Skeletal muscle tissue (tissue), 4 donors: ENCODE measurements around the gene PAFAH1B2. TPM values are rescaled to one million over a fixed set of nuclear protein-coding genes. Genes with fewer than 3 reads are reported as not detected.
"Not testable (repeated sequence)": the region's sequence is repeated elsewhere in the genome, so short reads cannot be mapped to it uniquely, and the experiment has no call there.

Source experiments
- H3K27ac ChIP-seq: one replicate; pipeline ENCODE4 v1.7.0; 2013; ENCODE audit warnings: mild to moderate bottlenecking, low read depth, low read length, inconsistent platforms
- H3K27me3 ChIP-seq, 3 donors: one replicate each; pipeline ENCODE4 v1.7.0; 2013; ENCODE audit warnings: low read length in 3 of 3; ENCODE audit not compliant: control insufficient read depth in 3 of 3, insufficient read depth in 3 of 3
- H3K36me3 ChIP-seq, 3 donors: one replicate each; pipeline ENCODE4 v1.7.0; 2013; ENCODE audit warnings: low read length in 3 of 3; ENCODE audit not compliant: control insufficient read depth in 3 of 3, insufficient read depth in 3 of 3
- H3K4me1 ChIP-seq, 3 donors: one replicate each; pipeline ENCODE4 v1.7.0; 2013; ENCODE audit warnings: low read length in 3 of 3, mild to moderate bottlenecking in 3 of 3; ENCODE audit not compliant: control insufficient read depth in 3 of 3, insufficient read depth in 3 of 3
- H3K4me3 ChIP-seq, 3 donors: one replicate each; pipeline ENCODE4 v1.7.0; 2013; ENCODE audit warnings: low read length in 3 of 3
- H3K9ac ChIP-seq, 3 donors: one replicate each; pipeline ENCODE4 v1.7.0; 2013; ENCODE audit warnings: low read length in 3 of 3, mild to moderate bottlenecking in 3 of 3, moderate library complexity in 2 of 3, low read depth in 1 of 3
- H3K9me3 ChIP-seq, 3 donors: one replicate each; pipeline ENCODE4 v1.7.0; 2013; ENCODE audit warnings: low read length in 3 of 3; ENCODE audit not compliant: control insufficient read depth in 3 of 3
- total RNA-seq: library from RNA; depleted of rRNA; stranded (reverse); fragments of >200 nt; gene quantifications from one replicate; pipeline ENCODE4 v1.2.3, GENCODE V29; 2014
- donor health status: Osteomylitis.

PAFAH1B2 gene
- total RNA-seq, 1 donor from 2014 or later: 75.2 TPM

GRCh38 chr11:117127171-117127901, 16.8 kb upstream of the PAFAH1B2 start:
- H3K4me3 ChIP-seq: no peak overlapping the region
- no peak overlapping the region for H3K27ac ChIP-seq
- H3K4me1 ChIP-seq: no peaks in the 10 kb centered on the region
- peaks cover 0 to 3% (median 0%) of the 10 kb centered on the region in 3 donors for H3K27me3 ChIP-seq
- H3K9ac ChIP-seq: no peak overlapping the region
- no peaks in the 10 kb centered on the region for H3K9me3 ChIP-seq
- no peaks in the 10 kb centered on the region for H3K36me3 ChIP-seq

GRCh38 chr11:117128289-117128688, 15.8 kb upstream of the PAFAH1B2 start:
- H3K27me3 ChIP-seq: peaks cover 0 to 3% (median 0%) of the 10 kb centered on the region in 3 donors
- no peak overlapping the region for H3K27ac ChIP-seq
- no peaks in the 10 kb centered on the region for H3K4me1 ChIP-seq
- no peaks in the 10 kb centered on the region for H3K36me3 ChIP-seq
- no peak overlapping the region for H3K4me3 ChIP-seq
- H3K9ac ChIP-seq: no peak overlapping the region
- H3K9me3 ChIP-seq: no peaks in the 10 kb centered on the region

GRCh38 chr11:117130396-117130795, 13.7 kb upstream of the PAFAH1B2 start:
- not testable (repeated sequence) for H3K4me1 ChIP-seq, H3K9me3 ChIP-seq, H3K27me3 ChIP-seq, H3K36me3 ChIP-seq, H3K9ac ChIP-seq, H3K4me3 ChIP-seq, H3K27ac ChIP-seq

GRCh38 chr11:117130879-117131278, 13.2 kb upstream of the PAFAH1B2 start:
- Histone ChIP-seq H3K36me3 (no peaks in the 10 kb centered on the region), H3K27ac (no peak overlapping the region), H3K4me1 (no peaks in the 10 kb centered on the region)

GRCh38 chr11:117134431-117134830, 9.7 kb upstream of the PAFAH1B2 start:
- Histone ChIP-seq H3K9ac (no peak overlapping the region), H3K4me1 (no peaks in the 10 kb centered on the region), H3K9me3 (no peaks in the 10 kb centered on the region), H3K27me3 (no peaks in the 10 kb centered on the region), H3K36me3 (no peaks in the 10 kb centered on the region), H3K27ac (no peak overlapping the region), H3K4me3 (no peak overlapping the region)

More at GRCh38 chr11:117130879-117131278, 13.2 kb upstream of the PAFAH1B2 start:
- Histone ChIP-seq H3K9me3 (no peaks in the 10 kb centered on the region), H3K9ac (no peak overlapping the region), H3K4me3 (no peak overlapping the region), H3K27me3 (peaks cover 0 to 3% (median 0%) of the 10 kb centered on the region in 3 donors)

- H3K9ac ChIP-seq, H3K27ac ChIP-seq, H3K4me1 ChIP-seq, H3K27me3 ChIP-seq, H3K36me3 ChIP-seq, H3K4me3 ChIP-seq, H3K9me3 ChIP-seq: not testable (repeated sequence)
These were observed 9.1 kb upstream of the PAFAH1B2 start for GRCh38 chr11:117134979-117135378.

GRCh38 chr11:117137223-117138086, 6.6 kb upstream of the PAFAH1B2 start:
- not testable (repeated sequence) for H3K4me3 ChIP-seq, H3K36me3 ChIP-seq, H3K27ac ChIP-seq, H3K9me3 ChIP-seq, H3K9ac ChIP-seq, H3K27me3 ChIP-seq, H3K4me1 ChIP-seq

GRCh38 chr11:117143390-117143789, 697 bp upstream of the PAFAH1B2 start:
- Histone ChIP-seq H3K36me3 (peaks cover 0 to 7% (median 6%) of the 10 kb centered on the region in 3 donors), H3K27ac (peak overlapping the region; percentile 87), H3K4me3 (peak overlapping the region; percentile 90 to 98 (median 92)), H3K27me3 (no peaks in the 10 kb centered on the region), H3K9me3 (no peaks in the 10 kb centered on the region), H3K9ac (peak overlapping the region; percentile 69 to 86 (median 81)), H3K4me1 (peaks cover 22 to 38% (median 22%) of the 10 kb centered on the region in 3 donors)

GRCh38 chr11:117144477-117145392, 648 bp downstream of the PAFAH1B2 start:
- Histone ChIP-seq H3K9me3 (no peaks in the 10 kb centered on the region), H3K27me3 (no peaks in the 10 kb centered on the region), H3K4me3 (peak overlapping the region; percentile 90 to 98 (median 92)), H3K4me1 (peaks cover 22 to 41% (median 22%) of the 10 kb centered on the region in 3 donors), H3K36me3 (peaks cover 0 to 7% (median 6%) of the 10 kb centered on the region in 3 donors), H3K9ac (peak overlapping the region; percentile 81 to 86 (median 86)), H3K27ac (peak overlapping the region; percentile 87)
